ENCODE measurements around the gene MAL. TPM values are rescaled to one million over a fixed set of nuclear protein-coding genes. Genes with fewer than 3 reads are reported as not detected.

MAL gene
- total and polyA plus RNA-seq, 8 donors, result 3.2 to 198 (median 26.9) TPM

- Histone ChIP-seq H3K27ac (no peak overlapping the region), H3K4me3 (no peak overlapping the region), H3K9me3 (no peaks in the 10 kb centered on the region), H3K4me1 (peaks cover 27 to 54% (median 48%) of the 10 kb centered on the region in 4 donors), H3K36me3 (no peaks in the 10 kb centered on the region), H3K27me3 (peaks cover 0 to 9% (median 0%) of the 10 kb centered on the region in 3 donors)
- WGBS, 5 donors, result 88 to 97% (median 90%) methylated on average over 13 of the region's 13 CpGs
- intact Hi-C loops (cut with DNase I; ENCODE audit: low total_unique reads), result no loop called here
- no peak for DNase-seq
- TF ChIP-seq POLR2A (IDR thresholded peaks at IDR 0.05) (no peak), POLR2AphosphoS5 (IDR thresholded peaks at IDR 0.05) (no peak), EP300 (IDR thresholded peaks at IDR 0.05) (no peak), CTCF (IDR thresholded peaks at IDR 0.05) (no peak)
Measured at GRCh38 chr2:95046371-95047112, 21.0 kb downstream of the MAL start.

DNA sequence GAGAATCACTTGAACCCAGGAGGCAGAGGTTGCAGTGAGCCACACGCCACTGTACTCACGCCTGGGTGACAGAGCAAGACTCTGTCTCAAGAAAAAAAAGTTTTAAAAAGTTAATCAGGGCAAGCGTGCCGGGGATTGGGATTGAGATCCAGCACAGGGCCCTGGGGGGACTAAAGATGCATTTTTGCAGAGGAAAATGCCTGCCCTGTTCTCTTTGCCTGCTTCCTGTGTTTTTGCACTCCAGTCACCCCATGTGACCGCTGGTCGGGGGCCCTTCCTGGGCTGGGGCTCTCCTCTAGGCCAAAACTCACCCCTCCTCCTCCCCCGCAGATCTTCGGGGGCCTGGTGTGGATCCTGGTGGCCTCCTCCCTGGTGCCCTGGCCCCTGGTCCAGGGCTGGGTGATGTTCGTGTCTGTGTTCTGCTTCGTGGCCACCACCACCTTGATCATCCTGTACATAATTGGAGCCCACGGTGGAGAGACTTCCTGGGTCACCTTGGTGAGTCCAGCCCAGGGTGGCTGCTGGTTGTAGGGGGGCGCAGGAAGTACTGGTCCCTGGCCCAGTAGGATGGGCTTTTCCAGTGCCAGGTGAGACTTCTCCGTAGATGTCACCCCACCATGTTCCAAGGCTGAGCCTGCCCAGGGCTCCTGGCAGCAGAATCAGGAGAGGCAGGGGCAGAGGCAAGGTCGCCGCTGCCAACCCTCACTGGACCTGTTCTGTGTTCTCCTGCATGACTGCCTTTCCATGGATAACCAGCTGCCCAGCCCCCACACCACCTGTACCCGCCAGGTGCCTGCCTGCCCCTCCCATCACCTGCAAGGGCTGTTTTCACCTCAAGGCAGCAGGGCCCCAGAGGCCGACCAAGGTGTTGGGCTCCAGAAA, 22.4 kb downstream of the MAL start:
- Histone ChIP-seq H3K4me1 (peaks cover 21 to 42% (median 37%) of the 10 kb centered on the region in 4 donors), H3K27ac (peak overlapping the region; percentile 5 to 51 (median 35)), H3K27me3 (peaks cover 0 to 23% (median 0%) of the 10 kb centered on the region in 3 donors), H3K4me3 (no peak overlapping the region), H3K9me3 (no peaks in the 10 kb centered on the region), H3K36me3 (no peaks in the 10 kb centered on the region)
- intact Hi-C loops (cut with DNase I; ENCODE audit: low total_unique reads), result no loop called here
- TF ChIP-seq CTCF (IDR thresholded peaks at IDR 0.05) (no peak), EP300 (IDR thresholded peaks at IDR 0.05) (no peak), POLR2A (IDR thresholded peaks at IDR 0.05) (no peak), POLR2AphosphoS5 (IDR thresholded peaks at IDR 0.05) (no peak)
- 67 to 76% (median 73%) methylated on average over 14 to 17 of the region's 17 CpGs for WGBS, 5 donors
- DNase-seq, result peak; percentile 72 to 73

DNA sequence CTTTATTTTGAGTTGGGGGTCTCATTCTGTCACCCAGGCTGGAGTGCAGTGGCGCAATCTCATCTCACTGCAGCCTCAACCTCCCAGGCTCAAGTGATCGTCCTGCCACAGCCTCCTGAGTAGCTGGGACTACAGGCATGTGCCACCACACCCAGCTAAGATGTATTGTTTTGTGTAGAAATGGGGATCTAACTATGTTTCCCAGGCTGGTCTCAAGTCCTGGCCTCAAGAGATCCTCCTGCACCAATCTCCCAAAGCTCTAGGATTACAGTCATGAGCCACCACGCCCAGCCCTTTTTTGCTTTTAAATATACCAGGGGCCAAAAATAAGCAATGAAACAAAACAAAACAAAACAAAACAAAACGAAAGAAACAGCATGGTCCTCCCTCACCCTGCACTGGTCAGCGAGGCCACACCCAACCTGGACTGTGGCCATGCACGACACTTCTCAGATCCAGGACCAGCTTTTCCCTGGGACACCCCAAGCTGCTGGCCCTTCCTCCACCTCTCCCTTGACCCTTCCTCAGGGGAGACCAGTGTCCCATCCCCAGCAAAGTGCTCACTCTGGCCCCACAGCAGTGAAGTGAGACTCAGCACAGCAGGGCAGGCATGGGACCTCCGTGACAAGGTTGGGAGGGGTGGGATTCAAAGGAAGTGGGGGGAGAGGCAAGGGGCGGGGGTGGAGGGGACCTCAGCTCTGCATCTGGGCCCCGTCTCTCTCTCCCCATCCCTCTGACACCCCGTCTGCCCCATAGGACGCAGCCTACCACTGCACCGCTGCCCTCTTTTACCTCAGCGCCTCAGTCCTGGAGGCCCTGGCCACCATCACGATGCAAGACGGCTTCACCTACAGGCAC, 23.5 kb downstream of the MAL start:
- intact Hi-C loops (cut with DNase I; ENCODE audit: low total_unique reads), result no loop called here
- no peaks in the 10 kb centered on the region for H3K36me3 ChIP-seq
- DNase-seq, result no peak
- H3K4me1 ChIP-seq, result peaks cover 10 to 30% (median 28%) of the 10 kb centered on the region in 4 donors
- H3K27me3 ChIP-seq, result peaks cover 0 to 33% (median 0%) of the 10 kb centered on the region in 3 donors
- H3K27ac ChIP-seq, result peak overlapping the region in 4 of 5 donors; percentile 5 to 48 (median 24)
- TF ChIP-seq POLR2AphosphoS5 (IDR thresholded peaks at IDR 0.05) (no peak), EP300 (IDR thresholded peaks at IDR 0.05) (no peak), CTCF (IDR thresholded peaks at IDR 0.05) (no peak), POLR2A (IDR thresholded peaks at IDR 0.05) (no peak)
- H3K4me3 ChIP-seq, result no peak overlapping the region
- 70 to 81% (median 72%) methylated on average over 14 to 15 of the region's 15 CpGs for WGBS, 5 donors
- no peaks in the 10 kb centered on the region for H3K9me3 ChIP-seq

- peaks cover 0 to 39% (median 0%) of the 10 kb centered on the region in 3 donors for H3K27me3 ChIP-seq
- intact Hi-C loops (cut with DNase I; ENCODE audit: low total_unique reads), result no loop called here
- 92 to 99% (median 94%) methylated on average over 10 of the region's 10 CpGs for WGBS, 5 donors
- no peak overlapping the region for H3K27ac ChIP-seq
- TF ChIP-seq EP300 (IDR thresholded peaks at IDR 0.05) (no peak), CTCF (IDR thresholded peaks at IDR 0.05) (no peak), POLR2AphosphoS5 (IDR thresholded peaks at IDR 0.05) (no peak), POLR2A (IDR thresholded peaks at IDR 0.05) (no peak)
- no peak for DNase-seq
- H3K4me3 ChIP-seq, result no peak overlapping the region
- no peaks in the 10 kb centered on the region for H3K36me3 ChIP-seq
- no peaks in the 10 kb centered on the region for H3K9me3 ChIP-seq
- peaks cover 10 to 25% (median 24%) of the 10 kb centered on the region in 4 donors for H3K4me1 ChIP-seq
Measured at GRCh38 chr2:95049683-95049955, 24.1 kb downstream of the MAL start.

All from stomach (tissue), 9 donors.